MM.1S (cell line): ENCODE results near the gene XXYLT1.

Experiments
- CTCF ChIP-seq: fragments of 300-600 bp; sonication (generic); IDR thresholded peaks from 2 replicates; pipeline ENCODE4 v1.5.1; 2016; ENCODE audit warnings: antibody characterized with exemption, low read length, mixed read lengths
- EZH2phosphoT487 ChIP-seq: fragments of 300-600 bp; sonication (generic); IDR thresholded peaks from 2 replicates; pipeline ENCODE4 v1.6.1; 2018; ENCODE audit warnings: antibody characterized with exemption, low read length

GRCh38 chr3:195159814-195160165, 111.2 kb downstream of the XXYLT1 start:
- no peak for TF ChIP-seq CTCF
- TF ChIP-seq EZH2phosphoT487: no peak
